Neural cell (in vitro differentiated cells): ENCODE results near the gene HPX. TPM values are rescaled to one million over a fixed set of nuclear protein-coding genes. Genes with fewer than 3 reads are reported as not detected.
A peak's percentile ranks its signal among the peaks of the same experiment; 100 is the strongest.

Experiments
- H2AFZ ChIP-seq: fragments of 200-600, 300-800 bp; sonication (generic), shearing (Covaris generic); 2 replicates; pipeline ENCODE4 v1.6.0; 2014; ENCODE audit warnings: low read depth, mild to moderate bottlenecking, antibody characterized with exemption, low read length, moderate library complexity
- H3F3A ChIP-seq: fragments of 200-600 bp; shearing (Covaris generic); 2 replicates; pipeline ENCODE4 v1.6.1; 2016; ENCODE audit warnings: mild to moderate bottlenecking, moderate library complexity, mixed read lengths, antibody characterized with exemption, low read length; ENCODE audit not compliant: insufficient read depth, poor library complexity, severe bottlenecking
- H3K27ac ChIP-seq: fragments of 200-600, 300-800 bp; sonication (generic), shearing (Covaris generic); 2 replicates; pipeline ENCODE4 v1.5.1; 2014; ENCODE audit warnings: mild to moderate bottlenecking, low read length, moderate library complexity
- H3K27me3 ChIP-seq: fragments of 300-800, 200-600 bp; sonication (generic), shearing (Covaris generic); 2 replicates; pipeline ENCODE4 v1.6.0; 2014; ENCODE audit warnings: mild to moderate bottlenecking, low read depth, low read length, moderate library complexity; ENCODE audit not compliant: insufficient read depth
- H3K36me3 ChIP-seq: fragments of 300-800, 200-600 bp; sonication (generic), shearing (Covaris generic); 2 replicates; pipeline ENCODE4 v1.5.1; 2014; ENCODE audit warnings: mild to moderate bottlenecking, antibody characterized with exemption, low read length, moderate library complexity; ENCODE audit not compliant: insufficient read depth
- H3K4me2 ChIP-seq: fragments of 300-800, 200-600 bp; sonication (generic), shearing (Covaris generic); 2 replicates; pipeline ENCODE4 v1.6.0; 2014; ENCODE audit warnings: mild to moderate bottlenecking, low read length
- H3K4me3 ChIP-seq: fragments of 300-800, 200-600 bp; sonication (generic), shearing (Covaris generic); 2 replicates; pipeline ENCODE4 v1.5.1; 2014; ENCODE audit warnings: mild to moderate bottlenecking, low read length, moderate library complexity
- H3K79me2 ChIP-seq: fragments of 200-600 bp; shearing (Covaris generic); replicated peaks from 2 replicates; pipeline ENCODE4 v1.6.0; 2014; ENCODE audit warnings: mild to moderate bottlenecking, low read length, moderate library complexity; ENCODE audit not compliant: insufficient read depth
- H3K9ac ChIP-seq: fragments of 300-800, 200-600 bp; sonication (generic), shearing (Covaris generic); 2 replicates; pipeline ENCODE4 v1.6.1; 2016; ENCODE audit warnings: mild to moderate bottlenecking, low read length, mixed read lengths
- H3K9me2 ChIP-seq: fragments of 200-600 bp; shearing (Covaris generic); 2 replicates; pipeline ENCODE4 v1.6.1; 2016; ENCODE audit warnings: mild to moderate bottlenecking, low read length, mixed read lengths; ENCODE audit not compliant: insufficient read depth
- H3K9me3 ChIP-seq: fragments of 200-600, 300-800 bp; sonication (generic), shearing (Covaris generic); 2 replicates; pipeline ENCODE4 v1.6.1; 2016; ENCODE audit warnings: mild to moderate bottlenecking, mixed run types, low read length, moderate library complexity, mixed read lengths
- H4K20me1 ChIP-seq: fragments of 200-600 bp; shearing (Covaris generic); 2 replicates; pipeline ENCODE4 v1.6.1; 2016; ENCODE audit warnings: mild to moderate bottlenecking, mixed run types; ENCODE audit not compliant: insufficient read depth
- CTCF ChIP-seq: fragments of 450-650 bp; IDR thresholded peaks from 2 replicates; pipeline ENCODE4 v1.5.1; 2014; ENCODE audit warnings: antibody characterized with exemption, mild to moderate bottlenecking, moderate library complexity; ENCODE audit not compliant: poor library complexity, severe bottlenecking
- EP300 ChIP-seq: fragments of 450-650 bp; conservative IDR thresholded peaks from 2 replicates; pipeline ENCODE4 v1.6.1; 2014; ENCODE audit warnings: antibody characterized with exemption, mild to moderate bottlenecking, moderate library complexity; ENCODE audit not compliant: poor library complexity, severe bottlenecking
- EZH2 ChIP-seq: fragments of 200-600, 300-800 bp; shearing (Covaris generic), sonication (generic); IDR thresholded peaks from 2 replicates; pipeline ENCODE4 v1.6.1; 2014; ENCODE audit warnings: antibody characterized with exemption, low read length, borderline replicate concordance, mild to moderate bottlenecking; ENCODE audit not compliant: insufficient read depth, poor library complexity, severe bottlenecking
- MXI1 ChIP-seq: fragments of 450-650 bp; conservative IDR thresholded peaks from 2 replicates; pipeline ENCODE4 v1.6.1; 2014; ENCODE audit warnings: antibody characterized with exemption, mild to moderate bottlenecking; ENCODE audit not compliant: poor library complexity, severe bottlenecking
- POLR2AphosphoS5 ChIP-seq: IDR thresholded peaks from 2 replicates; pipeline ENCODE4 v1.6.1; 2012
- RAD21 ChIP-seq: fragments of 450-650 bp; conservative IDR thresholded peaks from 2 replicates; pipeline ENCODE4 v1.6.1; 2014; ENCODE audit warnings: antibody characterized with exemption, mild to moderate bottlenecking, moderate library complexity
- REST ChIP-seq: IDR thresholded peaks from 2 replicates; pipeline ENCODE4 v1.6.1; 2012; ENCODE audit warnings: borderline replicate concordance
- SMC3 ChIP-seq: fragments of 450-650 bp; conservative IDR thresholded peaks from 2 replicates; pipeline ENCODE4 v1.6.1; 2014; ENCODE audit warnings: antibody characterized with exemption, mild to moderate bottlenecking, moderate library complexity; ENCODE audit not compliant: poor library complexity
- TAF1 ChIP-seq: IDR thresholded peaks from 2 replicates; pipeline ENCODE4 v1.6.1; 2012; ENCODE audit warnings: low read depth
- polyA plus RNA-seq: library from polyadenylated mRNA; depleted of rRNA; stranded (reverse); fragments of >200 nt; gene quantifications from 2 replicates; pipeline ENCODE4 v1.2.3, GENCODE V29; 2014

The HPX gene
- polyA plus RNA-seq, 1 donor from 2014 or later: 11.1 TPM

GRCh38 chr11:6438979-6439571, 1.7 kb downstream of the HPX start:
- Histone ChIP-seq H3K9ac (no peak overlapping the region), H3K79me2 (no peaks in the 10 kb centered on the region), H4K20me1 (no peaks in the 10 kb centered on the region), H3K36me3 (no peaks in the 10 kb centered on the region), H3F3A (no peaks in the 10 kb centered on the region), H3K27me3 (no peaks in the 10 kb centered on the region), H3K9me3 (no peaks in the 10 kb centered on the region), H3K4me3 (no peak overlapping the region), H3K27ac (no peak overlapping the region), H3K9me2 (no peaks in the 10 kb centered on the region), H2AFZ (no peak overlapping the region), H3K4me2 (no peak overlapping the region)
- TF ChIP-seq POLR2AphosphoS5: no peak
- no peak for TF ChIP-seq REST
- TF ChIP-seq CTCF: peak; percentile 56
- TF ChIP-seq EZH2: no peak
- TF ChIP-seq TAF1: no peak
- peak; percentile 36 for TF ChIP-seq RAD21
- TF ChIP-seq MXI1: peak; percentile 26
- TF ChIP-seq SMC3: peak; percentile 44
- TF ChIP-seq EP300: no peak

GRCh38 chr11:6437993-6438392, 2.8 kb downstream of the HPX start:
- H4K20me1 ChIP-seq: no peaks in the 10 kb centered on the region
- no peaks in the 10 kb centered on the region for H3K9me2 ChIP-seq
- no peaks in the 10 kb centered on the region for H3K9me3 ChIP-seq
- no peak overlapping the region for H3K4me2 ChIP-seq
- no peak overlapping the region for H3K27ac ChIP-seq
- no peak overlapping the region for H3K9ac ChIP-seq
- no peak overlapping the region for H2AFZ ChIP-seq
- H3K4me3 ChIP-seq: no peak overlapping the region
- H3F3A ChIP-seq: no peaks in the 10 kb centered on the region
- no peaks in the 10 kb centered on the region for H3K27me3 ChIP-seq
- H3K36me3 ChIP-seq: no peaks in the 10 kb centered on the region
- TF ChIP-seq POLR2AphosphoS5 (no peak), CTCF (no peak), TAF1 (no peak), MXI1 (no peak), SMC3 (no peak), REST (no peak)
- H3K79me2 ChIP-seq: no peaks in the 10 kb centered on the region
